Skin epidermis (tissue), 12 donors: ENCODE measurements around the gene BAG5.
A peak's percentile ranks its signal among the peaks of the same experiment; 100 is the strongest.

Experiments
- H3K27ac ChIP-seq, 21 experiments: fragments of 200-600 bp; sonication (generic) in 11 of 21; one replicate each; pipeline ENCODE4 v1.5.0; 2020; ENCODE audit warnings: mild to moderate bottlenecking in 3 of 21, inconsistent platforms in 2 of 21, moderate library complexity in 2 of 21
- H3K4me3 ChIP-seq, 7 experiments: fragments of 200-600 bp; sonication (generic) in 2 of 7; one replicate each; pipeline ENCODE4 v1.5.0; 2020; ENCODE audit warnings: inconsistent platforms in 2 of 7, mild to moderate bottlenecking in 2 of 7, moderate library complexity in 1 of 7

BAG5 gene

DNA sequence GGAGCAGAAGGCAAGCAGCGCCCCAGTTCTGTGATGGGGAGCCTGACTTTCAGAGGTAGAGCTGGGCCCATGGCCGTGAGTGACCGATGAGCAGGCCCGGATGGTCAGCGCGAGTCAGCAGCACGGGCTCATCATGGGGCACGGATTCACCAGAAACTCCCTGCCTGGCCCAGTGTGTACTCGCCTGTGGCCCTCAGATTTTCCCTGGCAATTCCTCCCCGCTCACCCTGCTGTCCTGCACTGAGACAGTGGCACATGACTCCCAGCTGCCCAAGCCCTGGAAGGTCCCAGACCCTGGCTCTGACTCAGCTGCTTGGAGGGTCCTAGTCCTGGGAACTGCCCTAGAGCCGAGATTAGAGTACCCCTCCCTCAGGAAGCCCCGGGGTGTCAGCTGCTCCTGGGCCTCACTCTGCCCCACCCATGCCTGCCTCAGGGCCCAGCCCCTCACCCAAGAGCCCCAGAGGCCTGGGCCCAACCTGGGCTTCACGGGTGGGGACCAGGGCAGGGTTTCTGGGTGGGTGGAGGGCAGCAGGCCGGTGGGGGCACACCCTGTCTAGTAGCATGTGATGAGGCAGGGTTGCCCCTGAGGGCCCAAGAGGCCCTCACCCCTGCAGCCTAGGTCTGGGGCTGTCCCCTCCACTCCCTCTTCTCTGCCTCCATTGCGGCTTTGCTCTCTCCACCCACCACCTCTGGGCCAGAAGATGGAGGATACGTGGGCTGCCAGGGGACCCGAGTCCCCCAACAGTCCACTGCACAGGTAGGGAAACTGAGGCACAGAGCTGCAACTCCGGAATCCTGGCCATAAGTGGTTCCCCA is 25.1 kb downstream of the BAG5 start:
- Histone ChIP-seq H3K4me3 (no peak overlapping the region), H3K27ac (peak overlapping the region in 5 of 21 experiments; percentile 1 to 48 (median 22))

- Histone ChIP-seq H3K4me3 (no peak overlapping the region), H3K27ac (peak overlapping the region in 4 of 21 experiments; percentile 1 to 48 (median 14))
Observed at GRCh38 chr14:103536693-103537092, 25.8 kb downstream of the BAG5 start.

DNA sequence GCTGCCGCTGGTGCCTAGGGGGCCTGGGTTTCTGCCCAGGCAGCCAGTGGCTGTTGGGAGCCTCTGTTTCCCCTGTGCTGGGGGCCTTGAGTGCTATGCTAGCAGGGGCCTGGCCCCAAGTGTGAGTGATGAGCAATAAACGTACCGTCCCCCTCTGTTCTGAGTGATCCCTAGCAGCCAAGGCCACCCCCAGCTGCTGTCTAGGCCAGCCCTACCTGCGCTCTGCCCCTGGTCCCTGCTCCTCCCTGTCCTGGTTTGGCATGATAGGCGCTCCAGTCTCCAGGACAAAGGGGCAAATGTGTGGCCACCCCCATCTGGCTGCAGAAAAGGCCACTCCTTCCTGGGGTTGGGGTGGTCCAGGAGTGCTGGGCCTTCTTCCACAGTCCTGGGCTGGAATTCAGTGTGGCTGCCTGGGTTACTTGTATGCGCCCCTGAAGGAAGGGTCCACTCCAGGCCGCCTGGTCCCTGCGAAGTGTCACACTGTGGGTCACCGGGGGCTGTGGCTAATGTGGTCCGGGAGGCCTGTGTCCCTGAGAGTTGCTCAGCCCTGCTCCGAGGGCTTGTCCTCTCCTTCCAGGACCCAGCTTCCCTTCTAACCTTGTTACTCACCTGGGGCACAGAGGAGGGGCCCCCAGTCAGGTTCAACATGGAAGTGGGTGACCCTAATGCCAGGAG is 26.4 kb downstream of the BAG5 start:
- H3K4me3 ChIP-seq, result no peak overlapping the region
- peak overlapping the region in 1 of 21 experiments; percentile 6 for H3K27ac ChIP-seq

DNA sequence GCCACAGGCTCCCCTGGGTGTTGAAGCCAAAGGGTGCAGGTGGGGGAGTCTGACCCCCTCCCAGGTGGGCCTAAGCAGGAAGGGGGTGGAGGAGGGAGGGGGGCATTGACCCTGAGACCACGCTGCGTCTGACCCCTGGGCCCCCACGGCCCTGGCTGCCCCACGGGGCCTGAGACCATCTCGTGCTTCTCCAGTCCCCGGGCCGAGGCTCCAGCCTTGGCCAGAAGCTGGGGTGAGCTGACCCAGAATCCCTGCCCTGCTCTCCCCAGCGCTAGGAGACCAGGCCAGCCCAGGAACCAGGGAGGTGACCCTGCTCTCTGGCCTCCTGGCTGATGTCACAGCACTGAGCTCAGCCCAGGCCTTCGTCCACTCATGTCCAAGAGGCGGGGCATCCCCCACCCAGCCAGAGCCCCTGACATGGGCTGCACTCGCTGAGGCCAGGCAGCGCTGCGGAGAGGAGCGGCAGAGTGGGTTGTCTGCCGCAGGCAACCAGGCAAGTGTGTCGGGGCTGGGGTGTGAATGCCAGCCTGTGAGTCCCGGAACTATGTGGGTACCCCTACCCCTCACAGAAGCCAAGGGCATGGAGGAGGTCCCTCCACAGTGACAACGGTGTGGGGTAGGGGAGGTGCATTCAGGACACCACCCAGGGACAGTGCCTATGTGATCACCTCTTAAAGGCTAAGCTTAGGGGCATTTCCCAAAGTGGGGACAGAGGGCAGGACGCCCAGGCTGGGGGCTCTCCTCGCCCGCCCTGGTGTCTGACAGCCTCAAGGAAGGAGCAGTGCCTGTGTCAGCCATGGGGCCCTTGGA is 27.2 kb downstream of the BAG5 start:
- Histone ChIP-seq H3K4me3 (no peak overlapping the region), H3K27ac (no peak overlapping the region)

- Histone ChIP-seq H3K4me3 (no peak overlapping the region), H3K27ac (no peak overlapping the region)
Observed at GRCh38 chr14:103534576-103535061, 27.8 kb downstream of the BAG5 start.

DNA sequence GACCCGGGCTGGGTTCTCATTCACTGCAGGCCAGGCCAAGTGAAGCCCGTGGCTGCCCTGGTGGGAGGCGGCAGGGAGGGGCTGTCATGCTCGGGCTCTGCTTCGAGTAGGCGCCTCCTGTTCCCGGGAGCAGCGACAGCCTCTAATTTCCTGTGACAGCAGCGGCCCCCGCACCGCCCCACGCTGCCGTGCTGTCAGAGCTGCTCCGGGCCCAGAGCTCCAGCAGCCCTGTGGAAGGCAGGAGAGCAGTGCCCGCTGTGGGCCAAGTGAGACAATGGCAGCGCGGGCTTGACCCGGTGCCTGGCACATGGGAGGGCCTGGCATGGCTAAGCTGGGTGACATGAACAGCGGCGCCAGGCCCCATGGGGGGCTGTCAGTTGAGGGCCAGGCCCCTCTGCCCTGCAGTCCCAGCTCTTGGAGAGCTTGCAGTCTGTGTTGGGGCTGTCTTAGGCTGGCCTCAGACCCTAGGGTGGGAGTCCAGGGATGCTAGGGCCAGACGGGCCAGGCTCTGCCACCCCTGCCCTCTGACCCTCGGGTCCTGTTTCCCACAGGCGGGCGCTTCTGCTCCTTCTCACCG is 28.4 kb downstream of the BAG5 start:
- no peak overlapping the region for H3K4me3 ChIP-seq

GRCh38 chr14:103533137-103533998 is 29.1 kb downstream of the BAG5 start:
- no peak overlapping the region for H3K4me3 ChIP-seq
- H3K27ac ChIP-seq, result peak overlapping the region in 1 of 21 experiments; percentile 41

More for the DNA sequence above, 28.4 kb downstream of the BAG5 start:
- H3K27ac ChIP-seq, result no peak overlapping the region

GRCh38 chr14:103532216-103533136 is 30.0 kb downstream of the BAG5 start:
- Histone ChIP-seq H3K4me3 (no peak overlapping the region), H3K27ac (peak overlapping the region in 1 of 21 experiments; percentile 41)

DNA sequence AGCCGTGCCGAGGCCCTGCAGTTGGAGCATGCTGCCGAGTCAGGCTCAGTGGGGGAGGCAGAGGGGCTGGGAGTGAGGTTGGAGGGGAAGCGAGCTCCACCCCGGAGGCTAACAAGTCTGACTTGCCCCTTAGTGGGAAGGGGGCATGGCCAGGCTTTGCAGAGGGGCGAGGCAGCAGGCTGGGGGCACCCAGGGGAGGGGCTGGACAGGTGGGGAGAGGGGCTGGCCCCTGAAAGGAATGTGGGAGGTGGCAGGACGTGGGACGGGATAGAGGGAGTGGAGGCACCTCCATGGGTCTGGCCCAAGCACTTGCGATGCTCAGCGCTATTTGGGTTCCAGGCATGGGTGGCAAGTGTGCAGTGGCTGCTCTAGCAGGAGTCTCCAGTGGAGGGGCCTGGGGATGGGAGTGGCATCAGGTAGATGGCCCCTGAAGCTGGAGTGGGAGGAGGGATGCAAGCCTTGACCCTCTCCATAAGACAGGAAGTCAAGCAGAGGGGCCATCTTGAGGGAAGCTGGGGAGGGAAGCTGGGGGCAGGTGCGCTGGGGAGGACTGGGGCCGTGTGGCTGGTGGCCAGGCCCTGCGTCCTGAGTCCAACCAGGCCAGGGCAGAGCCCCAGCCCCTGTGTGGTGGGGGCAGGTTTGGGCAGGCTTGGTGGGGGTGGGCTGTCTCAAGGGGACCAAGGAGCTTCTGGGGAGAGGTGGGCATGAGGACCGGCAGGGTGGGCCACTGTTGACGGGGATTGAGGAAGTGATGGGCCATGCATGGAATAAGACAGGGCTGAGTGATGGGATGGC is 30.8 kb downstream of the BAG5 start:
- Histone ChIP-seq H3K4me3 (no peak overlapping the region), H3K27ac (no peak overlapping the region)

DNA sequence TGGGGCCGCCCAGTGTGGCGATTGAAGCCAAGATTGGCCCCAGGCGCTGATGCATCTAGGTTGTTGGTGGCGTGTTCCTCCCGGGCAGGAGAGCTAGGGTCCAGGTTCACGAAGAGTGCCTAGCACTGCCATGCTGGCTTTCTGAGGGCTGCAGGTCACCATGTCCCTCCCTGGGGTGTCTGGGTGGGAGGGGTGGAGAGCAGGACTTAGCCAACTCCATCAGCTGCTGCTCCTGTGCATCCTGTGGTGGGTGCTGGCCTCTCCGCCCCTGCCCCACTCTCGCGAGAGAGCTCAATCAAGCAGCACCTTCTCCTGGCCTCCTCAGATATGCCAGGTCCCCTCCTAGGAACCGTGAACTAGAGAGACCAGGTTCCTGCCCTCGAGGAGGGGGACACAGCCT is 31.6 kb downstream of the BAG5 start:
- Histone ChIP-seq H3K4me3 (no peak overlapping the region), H3K27ac (no peak overlapping the region)

DNA sequence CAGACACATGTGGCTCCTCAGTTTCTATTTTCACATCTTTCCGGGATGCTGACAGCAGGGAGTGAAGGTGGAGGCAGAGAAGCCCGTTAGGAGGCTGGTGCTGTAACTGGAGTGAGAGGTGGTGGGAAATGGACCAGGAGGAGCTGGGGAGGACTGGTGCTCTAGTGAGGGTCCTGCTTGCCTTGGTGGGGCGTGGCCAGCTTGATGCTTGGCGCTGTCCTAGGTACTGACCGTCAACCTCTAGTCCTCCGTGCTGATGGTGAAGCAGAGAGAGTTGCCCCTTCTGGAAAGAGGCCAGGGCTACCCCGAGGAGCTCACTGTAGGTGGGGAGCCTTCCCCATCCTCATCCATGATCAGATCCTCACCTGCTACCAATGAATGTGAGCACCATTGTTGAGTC is 32.1 kb downstream of the BAG5 start:
- H3K4me3 ChIP-seq, result peak overlapping the region in 1 of 7 experiments; percentile 89
- H3K27ac ChIP-seq, result no peak overlapping the region

DNA sequence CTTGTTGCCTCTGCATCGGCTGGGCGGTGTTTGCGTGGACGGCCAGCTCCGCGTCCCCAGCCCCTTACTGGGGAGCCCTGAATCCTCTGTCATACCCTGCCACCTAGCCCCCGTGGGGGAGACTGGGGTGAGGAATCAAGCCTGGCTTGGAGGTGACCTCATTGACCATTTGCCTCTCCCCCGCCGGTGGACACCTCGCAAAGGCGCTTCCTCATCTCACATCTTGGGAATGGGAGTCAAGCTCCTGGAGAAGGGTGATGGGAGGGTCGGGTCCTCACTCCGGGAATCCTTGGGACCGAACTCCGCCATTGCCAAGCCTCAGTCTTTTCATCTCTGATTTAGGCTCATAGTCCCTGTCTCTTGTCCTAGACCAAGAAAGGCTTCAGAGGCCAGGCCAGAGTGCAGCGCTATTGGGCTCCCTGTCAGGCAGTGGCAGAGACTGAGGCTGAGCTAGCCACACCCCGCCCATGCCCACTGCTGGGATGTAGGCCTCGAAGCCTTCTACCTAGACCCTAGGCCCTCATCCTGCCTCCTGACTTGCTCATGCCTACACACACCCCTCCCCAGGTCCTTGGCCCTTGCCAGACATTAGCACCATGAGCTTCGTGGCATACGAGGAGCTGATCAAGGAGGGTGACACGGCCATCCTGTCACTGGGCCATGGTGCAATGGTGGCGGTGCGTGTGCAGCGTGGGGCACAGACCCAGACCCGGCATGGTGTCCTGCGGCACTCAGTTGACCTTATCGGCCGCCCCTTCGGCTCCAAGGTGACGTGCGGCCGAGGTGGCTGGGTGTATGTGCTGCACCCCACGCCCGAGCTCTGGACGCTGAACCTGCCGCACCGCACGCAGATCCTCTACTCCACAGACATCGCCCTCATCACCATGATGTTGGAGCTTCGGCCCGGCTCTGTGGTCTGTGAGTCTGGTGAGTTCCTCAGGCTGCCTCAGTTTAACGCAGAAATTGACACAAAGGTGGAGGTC is 32.8 kb downstream of the BAG5 start:
- H3K27ac ChIP-seq, result peak overlapping the region; percentile 32 to 96 (median 90)
- H3K4me3 ChIP-seq, result peak overlapping the region; percentile 77 to 96 (median 90)

GRCh38 chr14:103528587-103529382 is 33.7 kb downstream of the BAG5 start, which contains the start of gene TRMT61A:
TSS of gene TRMT61A (plus strand) at chr14:103529196. CDS start at chr14:103529979, 783 bp downstream.
- Histone ChIP-seq H3K27ac (peak within 1 kb of the TSS; percentile 32 to 96 (median 90)), H3K4me3 (peak within 1 kb of the TSS; percentile 77 to 96 (median 90))

GRCh38 chr14:103528146-103528586 is 34.3 kb downstream of the BAG5 start:
- peak overlapping the region; percentile 32 to 96 (median 90) for H3K27ac ChIP-seq
- H3K4me3 ChIP-seq, result peak overlapping the region; percentile 77 to 96 (median 90)
